HG03354 (cell line): ENCODE results near the gene SPSB1.

Source experiments
- ATAC-seq: cut with Tn5 transposase; IDR thresholded peaks from one replicate; pipeline ENCODE4 v1.9.1; 2021; ENCODE audit warnings: mild to moderate bottlenecking; ENCODE audit not compliant: unreplicated experiment, poor library complexity, severe bottlenecking

SPSB1 gene

DNA sequence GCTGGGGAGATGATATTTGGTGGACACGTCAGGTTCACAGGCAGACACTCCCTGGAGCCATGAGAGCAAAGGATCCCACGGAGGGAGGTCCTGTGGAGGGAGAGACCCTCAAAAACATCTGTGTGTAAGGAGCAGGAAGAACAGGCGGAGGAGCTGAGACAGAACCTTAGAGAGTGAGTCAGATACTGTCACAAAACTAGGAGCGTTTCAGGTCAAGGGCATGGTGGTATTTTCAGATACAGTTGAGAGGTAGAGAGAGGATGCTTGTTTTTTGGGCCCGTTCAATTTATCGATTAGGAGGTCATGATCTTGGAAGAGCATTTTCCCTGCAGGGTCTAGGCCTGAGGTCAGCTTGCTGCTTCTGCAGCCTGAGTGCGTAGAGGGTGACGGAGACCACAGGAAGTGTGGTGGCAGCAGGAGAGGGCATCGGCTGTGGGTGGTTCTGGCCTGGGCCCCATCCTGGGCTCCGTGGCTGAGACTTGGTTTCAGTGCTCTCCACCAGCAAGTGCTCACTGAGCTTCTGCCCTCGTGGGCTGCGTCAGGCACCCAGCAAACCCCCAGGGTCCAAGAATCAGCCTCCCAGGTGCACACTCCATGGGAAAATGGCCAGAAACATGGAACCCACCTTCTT, 39.9 kb downstream of the SPSB1 start:
- no peak for ATAC-seq

DNA sequence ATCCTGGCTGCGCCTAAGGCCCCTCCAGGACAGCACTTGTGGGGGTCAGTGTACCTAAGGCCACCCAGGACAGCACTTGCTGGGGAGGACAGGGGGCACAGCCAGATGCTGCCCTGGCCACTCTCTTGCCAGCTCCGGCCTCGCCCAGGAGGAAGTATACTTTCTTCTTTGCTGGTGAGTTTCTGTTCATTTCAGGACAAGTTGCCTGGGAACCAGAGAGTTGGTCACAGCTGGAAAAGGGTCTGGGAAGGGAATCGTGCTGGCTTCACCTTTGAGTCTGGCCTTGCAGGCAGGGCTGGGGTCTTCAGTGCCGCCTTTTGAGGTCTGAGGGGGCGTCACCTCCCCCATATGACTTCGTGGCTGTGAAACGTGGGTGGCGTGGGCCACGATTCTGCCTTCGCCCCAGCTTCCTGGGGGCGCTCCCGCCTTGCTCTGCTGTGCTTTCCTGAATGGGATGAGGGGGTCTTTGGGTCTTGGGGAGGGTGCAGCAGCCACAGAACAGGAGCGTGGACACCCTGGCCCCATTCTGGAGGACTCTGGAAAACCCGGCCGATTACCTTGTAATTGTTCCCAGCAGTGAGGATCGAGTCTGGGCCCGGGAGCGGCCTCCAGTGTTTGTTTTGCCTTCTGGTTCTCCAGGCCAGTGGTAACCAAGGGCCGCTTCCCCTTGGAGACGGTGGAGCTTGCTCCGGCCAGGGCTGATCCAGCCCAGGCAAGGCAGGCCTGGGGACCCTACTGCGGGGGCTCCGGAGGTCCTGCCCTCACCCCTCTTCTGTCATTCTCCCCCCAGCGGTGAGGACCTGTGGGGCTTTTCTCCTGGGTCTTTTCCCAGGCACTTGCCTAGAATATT, 45.9 kb downstream of the SPSB1 start:
- no peak for ATAC-seq

DNA sequence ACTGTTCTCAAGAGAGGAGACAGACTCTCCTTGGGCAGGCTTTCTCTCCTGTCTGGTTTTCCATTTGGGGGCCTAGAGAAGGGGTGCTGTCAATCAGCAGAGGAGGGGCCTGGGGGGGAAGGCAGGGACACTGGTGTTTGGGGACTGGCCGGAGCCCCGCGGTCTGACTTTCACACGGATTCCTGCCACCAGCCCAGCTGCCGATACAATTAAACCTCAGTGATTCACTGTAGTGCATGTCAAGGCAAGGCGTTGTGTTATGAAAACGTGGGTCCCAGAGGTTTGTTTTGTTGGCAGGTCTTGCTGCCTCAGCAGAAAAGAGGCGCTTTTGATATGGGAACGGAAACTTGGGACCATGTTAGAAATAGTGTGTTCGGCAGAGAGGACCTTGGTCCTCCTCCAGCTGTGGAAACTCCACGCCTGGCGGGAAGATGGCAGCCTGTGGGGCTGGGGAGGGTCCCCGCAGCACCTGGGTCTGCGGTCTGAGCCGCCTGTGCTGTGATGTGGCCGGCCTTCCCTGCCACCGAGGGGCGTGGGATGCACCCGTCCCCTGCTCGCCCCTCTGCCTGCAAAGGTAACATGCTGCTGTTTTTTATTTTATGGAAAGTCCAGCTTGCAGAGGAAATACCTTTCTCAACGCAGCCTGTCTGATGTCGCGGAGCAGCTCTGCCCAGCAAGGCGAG, 47.6 kb downstream of the SPSB1 start:
- ATAC-seq, result no peak

DNA sequence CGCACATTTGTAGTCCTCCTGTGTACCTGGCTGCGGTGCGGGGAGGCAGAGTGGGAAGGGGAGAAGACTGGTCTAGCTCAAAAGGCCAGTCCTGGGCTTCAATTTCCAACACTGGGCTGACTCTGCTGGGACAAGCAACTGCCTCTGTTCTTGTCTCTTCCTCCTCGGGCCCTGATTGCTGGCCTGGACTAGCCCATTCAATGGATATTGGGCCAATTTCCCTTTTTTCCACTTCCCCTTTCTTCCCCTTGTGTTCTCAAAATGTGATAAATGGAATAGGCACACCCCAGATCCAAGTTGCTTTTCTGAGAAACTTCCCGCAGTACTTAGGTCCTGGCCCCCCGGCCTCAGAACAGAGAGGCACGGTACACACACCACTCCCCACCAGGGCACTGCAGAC, 48.2 kb downstream of the SPSB1 start:
- ATAC-seq, result no peak

DNA sequence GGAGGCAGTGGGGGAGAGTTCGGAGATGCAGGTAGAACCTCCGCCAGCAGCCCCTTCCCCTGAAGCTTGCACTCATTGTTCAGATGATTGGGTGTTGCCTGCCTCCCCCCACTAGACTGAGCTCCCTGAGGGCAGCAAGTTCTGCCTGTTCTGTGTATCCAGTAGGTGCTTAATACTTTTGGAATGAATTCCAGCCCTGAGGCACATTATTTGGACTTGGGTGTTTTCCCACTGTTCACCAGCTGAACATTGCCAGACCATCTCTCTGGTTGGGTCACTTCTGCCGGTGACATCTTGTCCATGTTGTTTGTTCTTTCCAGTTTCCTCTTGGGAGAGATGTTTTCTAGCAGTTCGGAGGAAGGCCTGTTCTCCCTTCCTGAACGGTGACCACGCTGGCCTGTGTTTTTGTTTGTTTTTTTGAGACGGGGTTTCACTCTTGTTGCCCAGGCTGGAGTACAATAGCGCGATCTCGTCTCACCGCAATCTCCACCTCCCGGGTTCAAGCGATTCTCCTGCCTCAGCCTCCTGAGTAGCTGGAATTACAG, 48.7 kb downstream of the SPSB1 start:
- ATAC-seq, result no peak

DNA sequence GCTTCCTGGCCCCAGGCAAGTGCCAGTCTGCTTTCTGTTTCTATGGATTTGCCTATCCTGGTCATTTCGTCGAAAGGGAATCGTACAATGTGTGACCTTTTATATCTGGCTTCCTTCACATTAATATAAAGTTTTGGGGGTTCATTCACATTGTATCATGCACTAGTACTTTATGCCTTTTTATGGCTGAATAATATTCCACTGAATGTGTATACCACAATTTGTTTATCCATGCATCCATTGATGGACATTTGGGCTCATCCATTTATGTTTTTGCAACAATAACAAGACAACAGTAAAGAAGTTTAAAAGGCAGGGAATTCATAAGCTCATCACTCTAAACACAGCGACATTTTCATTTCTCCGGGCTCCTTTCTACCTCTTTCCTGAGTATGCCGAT, 50.6 kb downstream of the SPSB1 start:
- ATAC-seq, result no peak

DNA sequence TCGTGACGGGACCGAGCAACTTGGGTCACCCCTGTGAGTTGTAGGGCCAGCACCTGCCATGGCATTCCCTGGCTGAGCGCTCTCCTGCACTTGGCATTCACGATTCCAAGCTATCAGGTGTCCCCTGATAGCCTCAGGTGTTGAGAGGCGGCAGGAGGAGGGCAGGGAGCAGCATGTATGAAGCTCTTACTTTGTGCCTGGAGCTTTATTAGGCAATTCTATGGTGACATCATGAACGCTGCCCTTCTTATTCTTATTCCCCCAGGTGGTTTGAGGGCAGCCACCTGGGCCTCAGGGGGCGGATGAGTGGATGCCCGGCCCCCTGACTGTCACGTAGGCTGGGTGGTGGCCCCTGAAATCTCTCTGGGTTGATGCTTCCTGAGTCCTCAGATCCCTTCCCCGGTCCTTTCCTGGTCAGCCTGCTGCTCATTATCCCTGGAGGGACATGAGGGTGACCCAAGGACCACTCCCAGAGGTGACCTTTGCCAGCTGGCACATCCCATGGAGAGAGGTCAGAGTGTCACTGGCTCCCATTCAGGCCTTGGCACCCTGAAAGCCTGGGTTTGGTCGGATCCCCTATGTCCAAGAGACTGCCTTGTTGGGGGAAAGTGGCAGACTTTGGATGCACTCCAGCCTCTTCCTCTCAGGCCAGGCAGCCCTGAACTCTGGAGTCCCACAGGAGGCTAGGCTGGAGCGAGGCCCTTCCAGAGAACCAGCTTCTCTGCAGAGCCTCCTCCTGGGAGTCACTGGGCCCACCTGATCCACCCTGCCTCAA, 51.9 kb downstream of the SPSB1 start:
- ATAC-seq, result no peak

DNA sequence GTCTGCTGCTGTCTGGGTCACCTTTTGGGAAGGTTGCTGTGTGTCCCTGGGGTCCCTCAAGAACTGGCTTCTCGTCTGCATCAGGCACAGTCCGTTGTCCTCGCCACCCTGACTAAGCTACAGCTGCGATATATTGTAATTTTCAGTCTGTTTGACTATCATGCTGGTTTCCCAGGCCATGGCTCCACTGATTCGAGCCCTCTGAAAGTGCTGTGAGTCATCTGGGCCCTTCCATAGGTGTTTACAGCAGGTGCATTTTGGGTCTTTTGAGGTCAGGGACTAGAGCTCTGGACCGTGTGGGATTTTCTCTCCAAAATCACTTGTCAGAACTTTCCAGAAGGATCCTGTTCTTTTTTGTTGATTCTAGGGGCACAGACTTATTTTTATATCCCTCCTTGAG, 52.8 kb downstream of the SPSB1 start:
- no peak for ATAC-seq

DNA sequence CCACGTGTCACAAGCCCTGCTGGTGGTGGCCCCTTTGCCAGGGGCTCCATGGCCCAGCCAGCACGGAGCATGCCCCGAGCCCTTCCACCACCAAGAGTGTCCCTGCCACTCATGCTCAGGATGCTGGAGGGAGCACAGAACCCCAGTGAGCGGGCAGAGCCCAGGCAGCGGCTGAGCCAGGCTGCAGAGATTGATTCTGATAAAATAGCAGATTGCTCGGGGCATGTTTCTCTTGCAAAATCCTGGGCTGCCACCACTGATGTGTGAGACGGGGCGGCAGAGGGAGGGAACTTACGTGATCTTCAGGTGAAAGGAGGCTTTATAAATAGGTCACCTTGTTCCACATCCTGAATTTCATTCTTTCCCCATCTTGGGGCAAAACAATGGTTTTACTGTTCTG, 53.2 kb downstream of the SPSB1 start:
- no peak for ATAC-seq

DNA sequence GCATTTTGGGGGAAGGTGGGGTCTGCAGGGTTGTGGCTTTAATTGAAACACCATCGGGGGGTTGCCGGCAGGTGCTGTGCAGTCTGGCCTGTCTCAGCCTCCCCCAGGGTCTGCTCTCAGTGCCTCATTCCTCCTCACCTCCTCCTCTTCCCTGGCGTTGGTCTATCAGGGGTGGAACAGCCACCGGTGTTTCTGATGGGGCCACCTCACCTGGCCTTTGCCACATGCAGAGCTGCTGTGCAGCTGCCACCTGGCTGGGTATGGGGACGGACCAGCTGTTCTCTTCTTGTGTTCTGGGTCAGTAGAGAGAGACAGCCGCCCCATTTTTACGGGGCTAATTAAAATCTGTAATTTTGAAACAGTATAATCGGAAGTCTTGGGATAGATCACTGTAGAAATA, 53.9 kb downstream of the SPSB1 start:
- no peak for ATAC-seq

DNA sequence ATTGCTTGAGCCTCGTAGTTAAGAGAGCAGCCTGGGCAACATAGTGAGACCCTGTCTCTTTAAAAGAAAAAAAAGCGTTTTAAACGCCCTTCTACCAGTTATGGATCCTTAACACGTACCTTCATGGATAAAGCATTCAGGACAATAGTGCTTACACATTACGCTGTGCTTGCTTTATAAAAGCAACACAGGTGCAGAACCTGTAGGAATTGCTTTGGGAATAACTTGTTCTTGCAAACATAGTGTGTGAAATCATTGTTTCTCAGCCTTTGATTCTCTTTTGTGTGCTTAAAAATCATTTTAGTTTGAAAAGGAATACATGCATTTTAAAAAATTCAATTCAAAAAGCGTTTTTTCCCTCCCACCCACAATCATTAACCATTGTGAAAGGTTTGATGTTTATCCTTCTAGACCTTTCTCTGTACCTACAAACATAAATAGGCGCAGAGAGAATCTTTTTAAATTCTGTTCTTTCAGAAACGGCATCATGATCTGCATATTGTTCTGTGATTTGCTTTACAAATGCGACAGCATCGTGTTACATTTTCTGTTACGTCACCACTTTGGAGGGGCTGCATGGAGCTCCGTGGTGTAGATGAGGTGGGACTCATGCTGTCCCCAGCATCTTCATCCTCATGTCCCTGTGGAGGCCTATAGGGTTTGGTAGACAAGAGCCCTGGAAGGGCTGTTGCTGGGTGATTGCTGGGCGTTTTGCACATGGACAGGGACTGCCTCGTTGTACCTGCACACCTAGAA, 54.6 kb downstream of the SPSB1 start:
- ATAC-seq, result no peak

DNA sequence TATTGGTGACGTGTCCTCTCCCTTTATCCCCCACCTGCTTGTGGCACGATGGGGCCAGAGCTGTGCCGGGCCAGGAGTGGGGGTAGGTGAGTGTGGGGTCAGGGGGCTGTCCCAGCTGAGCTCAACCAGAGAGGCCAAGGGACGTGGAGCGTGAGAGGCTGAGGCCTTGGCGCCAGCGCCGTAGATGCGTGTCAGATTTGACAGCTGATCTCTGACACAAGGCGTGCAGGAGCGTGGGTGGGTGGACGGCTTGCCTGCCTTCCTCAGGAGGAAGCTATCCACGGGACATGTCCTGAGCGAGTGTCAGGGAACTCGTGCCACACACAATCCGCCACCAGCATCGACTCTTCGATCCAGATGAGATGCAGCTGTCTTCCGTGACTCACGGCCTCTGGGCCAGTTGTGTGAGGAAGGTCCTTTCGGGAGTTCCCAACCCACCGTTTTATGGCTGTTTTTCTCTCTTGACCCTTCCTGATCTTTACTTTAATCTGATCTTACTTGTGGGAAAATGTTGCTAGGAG, 56.7 kb downstream of the SPSB1 start:
- ATAC-seq, result no peak

DNA sequence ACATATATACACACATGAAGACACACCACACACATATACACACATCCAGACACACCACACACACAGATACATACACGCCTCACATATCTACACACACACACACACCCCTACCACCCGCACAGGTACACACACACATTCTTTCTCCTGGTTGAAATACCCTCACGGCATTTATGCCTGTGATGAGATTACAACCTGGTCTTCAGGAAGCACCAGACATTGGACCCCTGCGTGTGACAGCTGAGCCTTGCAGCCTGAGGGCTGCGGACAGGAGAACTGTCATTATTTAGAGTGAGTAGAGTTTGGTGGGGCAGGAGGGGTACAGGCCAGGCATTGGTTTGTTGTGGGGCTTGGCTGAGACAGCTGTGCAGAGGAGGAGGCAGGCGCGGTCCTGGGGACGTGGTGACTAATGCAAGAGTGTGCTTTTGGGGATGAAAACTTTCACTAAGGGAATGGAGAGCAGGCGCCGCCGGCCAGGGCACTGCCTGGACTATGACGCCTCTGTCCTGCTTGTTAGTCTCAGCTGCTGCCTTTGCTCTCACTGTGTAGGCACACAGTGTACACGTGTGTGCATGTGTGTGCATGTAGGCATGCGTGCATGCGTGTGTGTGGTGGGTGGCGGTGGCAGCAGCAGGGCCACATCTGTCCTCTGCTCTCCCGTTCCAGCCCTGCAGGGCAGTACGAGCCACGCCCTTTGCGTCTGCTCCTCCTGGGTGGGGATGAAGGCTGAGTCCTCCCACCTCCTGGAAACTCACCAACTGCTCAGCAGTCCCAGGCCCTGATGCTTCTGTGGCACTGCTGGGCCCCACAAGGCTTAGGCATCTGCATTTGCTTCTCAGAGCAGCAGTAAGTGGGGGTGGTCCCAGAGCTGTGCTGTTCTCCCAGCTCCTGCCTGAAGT, 57.6 kb downstream of the SPSB1 start:
- ATAC-seq, result no peak

DNA sequence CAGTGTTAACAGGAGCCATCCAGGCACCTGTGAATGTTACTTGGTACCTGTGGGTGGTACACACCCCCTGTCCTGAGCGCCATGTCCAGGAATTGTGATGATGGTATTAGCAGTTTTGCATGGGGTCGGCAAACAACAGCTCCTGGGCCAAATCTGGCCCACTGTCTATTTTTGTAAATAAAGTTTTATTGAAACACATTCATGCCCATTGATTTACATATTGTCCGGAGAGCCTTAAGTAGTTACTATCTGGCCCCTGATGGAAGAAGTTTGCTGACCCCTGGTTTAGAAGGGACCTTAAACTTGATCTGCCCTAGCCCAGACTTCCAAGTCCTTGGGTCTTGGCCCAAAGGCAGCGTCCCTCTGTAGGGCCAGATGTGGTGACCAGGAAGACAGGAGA, 58.3 kb downstream of the SPSB1 start:
- no peak for ATAC-seq

DNA sequence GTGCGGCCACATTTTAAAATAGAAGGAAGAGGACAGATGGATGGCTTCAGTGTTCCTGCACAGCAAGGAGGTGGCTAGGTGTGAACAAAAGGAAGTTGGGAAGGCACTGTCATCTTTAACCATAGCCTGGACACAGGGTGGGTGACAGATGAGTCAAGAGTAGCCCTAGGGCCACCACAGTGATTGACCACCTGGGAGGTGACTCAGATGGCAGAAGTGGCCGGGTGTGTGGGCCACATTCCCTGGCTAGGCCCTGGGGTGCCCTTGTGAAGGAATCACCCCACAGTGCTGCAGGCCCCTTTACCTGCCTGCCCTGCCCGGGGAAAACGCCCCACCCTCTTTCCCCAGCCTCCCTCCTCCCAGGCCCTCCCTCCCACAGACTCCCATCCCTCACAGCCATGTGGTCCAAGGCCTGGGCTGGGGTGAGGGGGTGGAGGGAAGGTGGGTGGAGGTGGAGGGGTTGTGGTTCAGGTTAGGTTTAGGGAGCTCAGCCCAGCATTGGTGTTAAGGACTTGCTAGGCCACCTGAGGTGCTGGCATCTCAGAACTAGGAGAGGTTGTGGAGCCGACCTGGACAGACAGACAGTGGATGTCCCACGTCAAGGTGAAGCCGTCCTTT, 59.1 kb downstream of the SPSB1 start:
- no peak for ATAC-seq

DNA sequence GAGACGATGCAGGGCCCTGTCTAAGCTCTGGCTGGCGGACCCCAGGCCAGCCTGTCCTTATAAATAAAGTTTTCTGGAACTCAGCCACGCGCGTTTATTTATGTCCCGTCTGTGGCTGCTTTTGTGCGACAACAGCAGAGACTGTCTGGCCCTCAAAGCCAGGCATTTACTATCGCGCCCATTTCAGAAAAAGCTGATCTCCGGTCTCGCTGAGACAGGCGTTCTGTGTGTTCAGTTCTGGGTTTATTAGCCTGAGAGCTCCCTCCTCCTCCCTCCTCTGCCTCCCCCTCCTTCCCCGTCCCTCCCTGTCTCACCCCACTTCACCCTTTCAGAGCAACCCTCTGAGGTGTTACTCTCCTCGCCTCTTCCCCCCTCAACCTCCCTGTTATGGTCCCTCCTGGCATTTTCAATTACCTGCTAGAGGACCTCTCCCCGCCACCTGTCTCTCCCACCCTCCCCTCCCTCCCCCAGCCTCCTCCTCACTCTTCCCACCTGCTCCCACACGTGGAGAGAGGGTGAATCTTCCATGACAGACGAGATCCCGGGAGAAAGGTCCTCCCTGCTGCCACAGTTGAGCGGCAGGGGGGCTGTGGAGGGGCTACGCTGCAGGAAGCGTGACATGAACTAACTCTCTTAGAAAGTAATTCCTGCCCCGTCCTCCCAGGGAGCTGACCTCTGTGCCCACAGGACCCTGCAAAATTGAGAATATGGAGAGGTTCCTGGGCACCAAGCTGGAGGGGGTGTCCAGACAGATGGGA, 59.9 kb downstream of the SPSB1 start:
- no peak for ATAC-seq

DNA sequence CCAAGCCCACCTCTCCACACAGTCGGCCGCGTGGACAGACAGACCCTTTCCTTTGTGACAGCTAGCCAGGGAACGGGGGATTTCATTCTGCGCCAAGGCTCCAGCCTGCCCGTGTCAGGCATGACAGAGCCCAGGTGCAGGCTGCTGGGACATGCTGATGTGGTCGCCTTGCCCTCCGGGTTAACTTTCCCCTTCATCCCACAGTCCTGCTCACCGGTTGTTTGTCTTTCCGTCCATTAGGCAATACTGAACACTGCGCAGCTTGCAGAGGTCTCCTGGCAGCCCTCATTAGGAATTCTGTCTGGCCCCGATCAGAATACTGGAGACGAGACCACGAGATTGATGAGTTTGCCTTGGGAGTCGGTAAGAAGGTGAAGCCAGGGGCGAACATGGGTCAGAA, 62.8 kb downstream of the SPSB1 start:
- ATAC-seq, result no peak
